Measurements from ENCODE around the gene RRAD.

DNA sequence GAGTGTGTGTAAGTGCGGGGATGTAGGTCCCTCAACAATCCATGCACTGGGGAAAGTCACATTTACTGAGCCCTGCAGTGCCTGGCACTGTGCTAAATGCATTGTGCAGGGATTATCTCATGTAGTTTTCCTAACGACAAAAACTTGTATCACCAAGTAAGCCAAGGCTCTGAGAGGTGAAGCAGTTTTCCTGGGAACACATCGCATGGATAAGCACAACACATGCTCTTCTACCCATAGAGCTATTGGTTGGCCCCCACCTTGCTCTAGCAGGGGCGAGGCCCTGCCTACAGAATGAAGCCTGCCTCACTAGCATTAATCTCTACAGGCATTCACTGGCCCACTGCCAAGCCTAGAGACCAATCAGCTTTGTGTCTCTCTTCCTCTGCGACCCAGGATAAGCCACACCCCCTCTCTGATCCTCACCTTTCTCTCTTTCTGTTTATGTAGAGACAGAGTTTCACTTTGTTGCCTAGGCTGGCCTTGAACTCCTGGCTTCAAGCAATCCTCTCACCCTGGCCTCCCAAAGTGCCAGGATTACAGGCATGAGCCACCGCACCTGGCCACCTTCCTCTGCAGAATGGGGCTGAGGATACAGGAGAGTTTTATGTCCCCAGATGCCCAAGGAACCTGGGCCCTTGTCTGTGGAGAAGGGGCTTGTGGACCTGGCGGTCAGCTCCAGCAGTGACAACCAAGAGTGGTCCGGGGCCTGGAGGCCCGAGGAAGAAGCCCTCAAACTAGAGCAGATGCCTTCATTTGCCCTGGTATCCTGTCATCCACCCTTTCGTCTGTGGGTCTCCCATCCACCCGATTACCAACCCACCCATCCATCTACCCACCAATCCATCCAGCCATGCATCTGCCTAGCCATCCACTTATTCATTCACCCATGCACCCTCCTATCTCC, 19.4 kb downstream of the RRAD start:
- TF ChIP-seq ZSCAN5A (tag by site-specific recombination; IDR thresholded peaks at IDR 0.05) (no peak), PRDM4 (tag by site-specific recombination; IDR thresholded peaks at IDR 0.05) (no peak), ZNF274 (IDR thresholded peaks at IDR 0.05; ENCODE audit: low read length) (no peak), ZNF274 (tag by site-specific recombination; IDR thresholded peaks at IDR 0.05; ENCODE audit: borderline replicate concordance) (no peak), ZNF16 (tag by site-specific recombination; IDR thresholded peaks at IDR 0.05; ENCODE audit: low read depth) (no peak), ZBTB49 (tag by site-specific recombination; IDR thresholded peaks at IDR 0.05; ENCODE audit: low read depth) (no peak), ZNF248 (tag by site-specific recombination; IDR thresholded peaks at IDR 0.05) (no peak), WT1 (tag by site-specific recombination; IDR thresholded peaks at IDR 0.05) (no peak), ZSCAN18 (tag by site-specific recombination; IDR thresholded peaks at IDR 0.05) (no peak)
- TF ChIP-seq, protein P1, sequence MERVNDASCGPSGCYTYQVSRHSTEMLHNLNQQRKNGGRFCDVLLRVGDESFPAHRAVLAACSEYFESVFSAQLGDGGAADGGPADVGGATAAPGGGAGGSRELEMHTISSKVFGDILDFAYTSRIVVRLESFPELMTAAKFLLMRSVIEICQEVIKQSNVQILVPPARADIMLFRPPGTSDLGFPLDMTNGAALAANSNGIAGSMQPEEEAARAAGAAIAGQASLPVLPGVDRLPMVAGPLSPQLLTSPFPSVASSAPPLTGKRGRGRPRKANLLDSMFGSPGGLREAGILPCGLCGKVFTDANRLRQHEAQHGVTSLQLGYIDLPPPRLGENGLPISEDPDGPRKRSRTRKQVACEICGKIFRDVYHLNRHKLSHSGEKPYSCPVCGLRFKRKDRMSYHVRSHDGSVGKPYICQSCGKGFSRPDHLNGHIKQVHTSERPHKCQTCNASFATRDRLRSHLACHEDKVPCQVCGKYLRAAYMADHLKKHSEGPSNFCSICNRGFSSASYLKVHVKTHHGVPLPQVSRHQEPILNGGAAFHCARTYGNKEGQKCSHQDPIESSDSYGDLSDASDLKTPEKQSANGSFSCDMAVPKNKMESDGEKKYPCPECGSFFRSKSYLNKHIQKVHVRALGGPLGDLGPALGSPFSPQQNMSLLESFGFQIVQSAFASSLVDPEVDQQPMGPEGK (tag by site-specific recombination; IDR thresholded peaks at IDR 0.05): peak; percentile 62

Measured in HEK293 (cell line).